Psoas muscle (tissue), 8 donors: Measurements from ENCODE around the gene DNAJA2. TPM values are rescaled to one million over a fixed set of nuclear protein-coding genes. Genes with fewer than 3 reads are reported as not detected.
"Not testable (repeated sequence)": the region's sequence is repeated elsewhere in the genome, so short reads cannot be mapped to it uniquely, and the experiment has no call there.

Experiments
- ATAC-seq, 4 donors: fragments of 200-7000 bp; cut with Tn5 transposase; one replicate each; pipeline ENCODE4 v1.9.1; 2020; ENCODE audit warnings: moderate library complexity in 3 of 4, mild to moderate bottlenecking in 2 of 4
- DNase-seq, 2 donors: peaks; one replicate each; pipeline ENCODE4 v3.0.0-alpha.2; 2020
- H3K27ac ChIP-seq: fragments of 200-600 bp; one replicate; pipeline ENCODE4 v1.8.0; 2022
- H3K27me3 ChIP-seq, 3 donors: fragments of 200-600 bp in 1 of 3; one replicate each; pipeline versions ENCODE4 v1.6.1 to v1.8.0; 2013 to 2022; ENCODE audit warnings: low read length in 2 of 3, mild to moderate bottlenecking in 2 of 3, moderate library complexity in 1 of 3; ENCODE audit not compliant: insufficient read depth in 3 of 3
- H3K36me3 ChIP-seq, 2 donors: fragments of 200-600 bp in 1 of 2; one replicate each; pipeline versions ENCODE4 v1.6.1 to v1.8.0; 2013 to 2022; ENCODE audit warnings: low read depth in 1 of 2, mild to moderate bottlenecking in 1 of 2, moderate library complexity in 1 of 2; ENCODE audit not compliant: insufficient read depth in 1 of 2
- H3K4me1 ChIP-seq: fragments of 200-600 bp; one replicate; pipeline ENCODE4 v1.8.0; 2022
- H3K4me3 ChIP-seq: fragments of 200-600 bp; one replicate; pipeline ENCODE4 v1.8.0; 2022; ENCODE audit warnings: mild to moderate bottlenecking
- H3K9me3 ChIP-seq: fragments of 200-600 bp; one replicate; pipeline ENCODE4 v1.8.0; 2022
- CTCF ChIP-seq: fragments of 200-600 bp; IDR thresholded peaks from one replicate; pipeline ENCODE4 v1.8.0; 2022; ENCODE audit warnings: antibody characterized with exemption
- WGBS, 3 donors: extraction: QIAGEN DNeasy Blood & Tissue Kit; methylation state at CpG; one replicate each; pipeline versions ENCODE4 v1.1.6 to v1.1.7; 2013; 5-methylcytosine and 5-hydroxymethylcytosine counted together
- intact Hi-C, 2 donors: fragments of 100-400 bp; cut with DNase I; formaldehyde crosslinking; loops; one replicate each; pipeline versions ENCODE4 v1.11.0 to v1.14.2; 2022
- polyA plus RNA-seq, 3 donors: library from polyadenylated mRNA; stranded (reverse); fragments of 200-250 nt; gene quantifications; one replicate each; pipeline ENCODE4 v1.2.3, GENCODE V29; 2013
- total RNA-seq, 4 donors: library from RNA; stranded (reverse); fragmentation: NEBNext Ultra II Directional in 2 of 4; extraction: Animal tissue kit (Norgen Biotek cat#: 25700) in 2 of 4; gene quantifications; one replicate each; pipeline versions ENCODE4 v1.2.1 to v1.2.4, GENCODE V29; 2021 to 2023
- donor health status: healthy with polysubstance abuse.
- donor health status: DM: no; HTN: no; CAD: no; lungs with moderate emphysema.
- donor health status: Bipolar disorder and iron deficiency.
- donor health status: healthy.
- donor health status: DM: yes; HTN: yes; CAD: no.
- donor health status: DM: no; HTN: no; CAD: no.
- donor health status: DM: no; HTN: no; CAD: no.
- donor health status: DM: yes; HTN: yes; CAD: no.

The DNAJA2 gene
- total and polyA plus RNA-seq, 7 donors: 64.3 to 96.4 (median 78.1) TPM

- Histone ChIP-seq H3K4me3 (no peak overlapping the region), H3K9me3 (no peaks in the 10 kb centered on the region), H3K4me1 (no peaks in the 10 kb centered on the region), H3K27me3 (no peaks in the 10 kb centered on the region), H3K36me3 (no peaks in the 10 kb centered on the region), H3K27ac (no peak overlapping the region)
- no peak for TF ChIP-seq CTCF
- intact Hi-C loops: no loop called here
- WGBS, 3 donors: 91 to 93% (median 91%) methylated on average over 4 of the region's 4 CpGs
- no peak for DNase-seq
- ATAC-seq: no peak
Observed at GRCh38 chr16:47008174-47008573, 34.7 kb upstream of the DNAJA2 start.

DNA sequence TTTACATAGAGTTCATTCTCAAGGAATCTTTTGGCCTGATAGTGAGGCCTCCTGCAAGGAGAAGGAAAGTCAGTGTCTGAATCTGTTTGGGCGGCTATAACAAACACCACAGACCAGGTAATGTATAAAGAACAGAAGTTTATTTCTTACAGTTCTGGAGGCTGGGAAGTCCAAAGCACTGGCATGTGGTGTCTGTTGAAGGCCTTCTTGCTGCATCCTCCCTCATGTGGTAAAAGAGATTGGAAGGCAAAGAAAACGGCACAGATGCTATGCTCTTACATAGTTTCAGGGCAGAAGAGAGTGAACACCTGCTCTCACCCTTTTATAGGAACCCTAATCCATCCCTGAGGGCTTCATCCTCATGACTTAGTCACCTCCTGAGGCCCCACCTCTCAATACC is 31.2 kb upstream of the DNAJA2 start:
- no peak for DNase-seq
- 75 to 85% (median 81%) methylated on average over 2 of the region's 2 CpGs for WGBS, 3 donors
- Histone ChIP-seq H3K4me1 (no peaks in the 10 kb centered on the region), H3K9me3 (no peaks in the 10 kb centered on the region), H3K36me3 (no peaks in the 10 kb centered on the region), H3K4me3 (no peak overlapping the region), H3K27me3 (no peaks in the 10 kb centered on the region), H3K27ac (no peak overlapping the region)
- intact Hi-C loops: no loop called here
- TF ChIP-seq CTCF: no peak
- no peak for ATAC-seq

DNA sequence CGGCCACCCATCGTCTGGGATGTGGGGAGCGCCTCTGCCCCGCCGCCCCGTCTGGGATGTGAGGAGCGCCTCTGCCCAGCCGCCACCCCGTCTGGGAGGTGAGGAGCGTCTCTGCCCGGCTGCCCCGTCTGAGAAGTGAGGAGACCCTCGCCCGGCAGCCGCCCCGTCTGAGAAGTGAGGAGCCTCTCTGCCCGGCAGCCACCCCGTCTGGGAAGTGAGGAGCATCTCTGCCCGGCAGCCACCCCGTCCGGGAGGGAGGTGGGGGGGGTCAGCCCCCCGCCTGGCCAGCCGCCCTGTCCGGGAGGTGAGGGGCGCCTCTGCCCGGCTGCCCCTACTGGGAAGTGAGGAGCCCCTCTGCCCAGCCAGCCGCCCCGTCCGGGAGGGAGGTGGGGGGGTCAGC is 26.6 kb upstream of the DNAJA2 start:
- H3K36me3 ChIP-seq, H3K4me1 ChIP-seq, H3K27me3 ChIP-seq, H3K4me3 ChIP-seq, DNase-seq, ATAC-seq, H3K27ac ChIP-seq, intact Hi-C loops, H3K9me3 ChIP-seq: not testable (repeated sequence)
- 93 to 100% (median 96%) methylated on average over 6 to 25 of the region's 29 CpGs for WGBS, 3 donors

DNA sequence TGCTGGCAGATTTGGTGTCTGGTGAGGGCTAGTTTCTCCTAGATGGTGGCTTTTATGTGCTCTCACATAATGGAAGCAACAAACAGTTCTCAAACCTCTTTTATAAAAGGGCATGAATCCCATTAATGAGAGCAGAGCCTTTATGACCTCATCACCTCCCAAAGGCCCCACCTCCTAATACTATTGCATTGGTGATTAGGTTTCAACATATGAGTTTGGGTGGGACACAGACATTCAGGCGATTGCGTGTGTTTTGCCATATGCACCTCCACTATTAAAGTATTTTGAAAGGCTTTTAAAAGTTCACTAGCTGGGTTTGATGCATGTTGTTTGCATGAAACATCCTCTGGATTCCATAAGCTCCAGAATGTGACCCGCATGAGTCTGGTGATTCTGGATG is 24.4 kb upstream of the DNAJA2 start:
- H3K27ac ChIP-seq: no peak overlapping the region

GRCh38 chr16:46996952-46997458 is 23.5 kb upstream of the DNAJA2 start:
- no peaks in the 10 kb centered on the region for H3K36me3 ChIP-seq
- no peak overlapping the region for H3K27ac ChIP-seq
- TF ChIP-seq CTCF: no peak
- H3K4me3 ChIP-seq: no peak overlapping the region
- no peaks in the 10 kb centered on the region for H3K27me3 ChIP-seq
- 89 to 94% (median 93%) methylated on average over 2 of the region's 2 CpGs for WGBS, 3 donors
- no peak for ATAC-seq
- no peaks in the 10 kb centered on the region for H3K9me3 ChIP-seq
- H3K4me1 ChIP-seq: no peaks in the 10 kb centered on the region
- no peak for DNase-seq
- intact Hi-C loops: loop anchor here in 1 of 2 donors (10.0 kb wide), 1 partner anchor 58 kb away; no protein-coding TSS in a partner anchor

More for the DNA sequence above, 24.4 kb upstream of the DNAJA2 start:
- no peaks in the 10 kb centered on the region for H3K36me3 ChIP-seq
- no peak for TF ChIP-seq CTCF
- WGBS, 3 donors: 91 to 99% (median 96%) methylated on average over 3 of the region's 3 CpGs
- H3K4me3 ChIP-seq: no peak overlapping the region
- intact Hi-C loops: loop anchor here in 1 of 2 donors (10.0 kb wide), 1 partner anchor 57 kb away; no protein-coding TSS in a partner anchor
- DNase-seq (no peak), ATAC-seq (no peak)
- no peaks in the 10 kb centered on the region for H3K27me3 ChIP-seq
- H3K4me1 ChIP-seq: no peaks in the 10 kb centered on the region
- no peaks in the 10 kb centered on the region for H3K9me3 ChIP-seq
